ENCODE measurements around the gene GALK1. TPM values are rescaled to one million over a fixed set of nuclear protein-coding genes. Genes with fewer than 3 reads are reported as not detected.

The GALK1 gene
- total and polyA plus RNA-seq, 9 of the 15 experiments (the other 6 are each of a cell fraction or from before 2014, with no cell fraction given) = 0.45 to 51.6 (median 17.4) TPM

GRCh38 chr17:75776386-75777295 is 11.6 kb upstream of the GALK1 start (continued):
- TF ChIP-seq FOXA3 (CRISPR knock-in tag; conservative IDR thresholded peaks at IDR 0.05 in 1 of 2, IDR thresholded peaks at IDR 0.05 in 1 of 2) (no peak), TBL1XR1 (IDR thresholded peaks at IDR 0.05; ENCODE audit: low read length in 2 of 2) (peak in 1 of 2 experiments; percentile 80; a peak in 3 of 4 replicates), GATA2 (CRISPR knock-in tag; IDR thresholded peaks at IDR 0.05) (peak; percentile 74), U2AF2 (optimal IDR thresholded peaks at IDR 0.05; ENCODE audit: low read depth, low read length) (no peak), MTA3 (IDR thresholded peaks at IDR 0.05; ENCODE audit: borderline replicate concordance) (peak; percentile 75; the same call in 1 of the 2 replicates), BCOR (IDR thresholded peaks at IDR 0.05) (no peak), NRF1 (conservative IDR thresholded peaks at IDR 0.05 in 1 of 2, IDR thresholded peaks at IDR 0.05 in 1 of 2) (no peak), FIP1L1 (IDR thresholded peaks at IDR 0.05; ENCODE audit: low read depth, low read length, poor library complexity, severe bottlenecking) (no peak), KDM5B (IDR thresholded peaks at IDR 0.05; ENCODE audit: insufficient replicate concordance, low read depth, low read length) (peak; percentile 53), SNRNP70 (optimal IDR thresholded peaks at IDR 0.05; ENCODE audit: low read depth, low read length) (no peak), ZNF766 (CRISPR knock-in tag; conservative IDR thresholded peaks at IDR 0.05) (no peak), ZNF274 (IDR thresholded peaks at IDR 0.05; ENCODE audit: borderline replicate concordance, low read depth, low read length) (no peak), SNIP1 (IDR thresholded peaks at IDR 0.05; ENCODE audit: low read depth) (no peak), CXXC5 (CRISPR knock-in tag; IDR thresholded peaks at IDR 0.05) (peak; percentile 26; the same call in 1 of the 2 replicates), GMEB1 (CRISPR knock-in tag; IDR thresholded peaks at IDR 0.05) (no peak), HDAC2 (IDR thresholded peaks at IDR 0.05) (no peak)
- TF ChIP-seq, protein P1, sequence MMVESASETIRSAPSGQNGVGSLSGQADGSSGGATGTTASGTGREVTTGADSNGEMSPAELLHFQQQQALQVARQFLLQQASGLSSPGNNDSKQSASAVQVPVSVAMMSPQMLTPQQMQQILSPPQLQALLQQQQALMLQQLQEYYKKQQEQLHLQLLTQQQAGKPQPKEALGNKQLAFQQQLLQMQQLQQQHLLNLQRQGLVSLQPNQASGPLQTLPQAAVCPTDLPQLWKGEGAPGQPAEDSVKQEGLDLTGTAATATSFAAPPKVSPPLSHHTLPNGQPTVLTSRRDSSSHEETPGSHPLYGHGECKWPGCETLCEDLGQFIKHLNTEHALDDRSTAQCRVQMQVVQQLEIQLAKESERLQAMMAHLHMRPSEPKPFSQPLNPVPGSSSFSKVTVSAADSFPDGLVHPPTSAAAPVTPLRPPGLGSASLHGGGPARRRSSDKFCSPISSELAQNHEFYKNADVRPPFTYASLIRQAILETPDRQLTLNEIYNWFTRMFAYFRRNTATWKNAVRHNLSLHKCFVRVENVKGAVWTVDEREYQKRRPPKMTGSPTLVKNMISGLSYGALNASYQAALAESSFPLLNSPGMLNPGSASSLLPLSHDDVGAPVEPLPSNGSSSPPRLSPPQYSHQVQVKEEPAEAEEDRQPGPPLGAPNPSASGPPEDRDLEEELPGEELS (CRISPR knock-in tag; IDR thresholded peaks at IDR 0.05; ENCODE audit: borderline replicate concordance) = no peak
- TF ChIP-seq, protein P2, sequence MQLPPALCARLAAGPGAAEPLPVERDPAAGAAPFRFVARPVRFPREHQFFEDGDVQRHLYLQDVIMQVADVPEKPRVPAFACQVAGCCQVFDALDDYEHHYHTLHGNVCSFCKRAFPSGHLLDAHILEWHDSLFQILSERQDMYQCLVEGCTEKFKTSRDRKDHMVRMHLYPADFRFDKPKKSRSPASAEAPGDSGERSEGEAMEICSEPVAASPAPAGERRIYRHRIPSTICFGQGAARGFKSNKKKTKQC (CRISPR knock-in tag; IDR thresholded peaks at IDR 0.05) = no peak
- TF ChIP-seq, protein P3, sequence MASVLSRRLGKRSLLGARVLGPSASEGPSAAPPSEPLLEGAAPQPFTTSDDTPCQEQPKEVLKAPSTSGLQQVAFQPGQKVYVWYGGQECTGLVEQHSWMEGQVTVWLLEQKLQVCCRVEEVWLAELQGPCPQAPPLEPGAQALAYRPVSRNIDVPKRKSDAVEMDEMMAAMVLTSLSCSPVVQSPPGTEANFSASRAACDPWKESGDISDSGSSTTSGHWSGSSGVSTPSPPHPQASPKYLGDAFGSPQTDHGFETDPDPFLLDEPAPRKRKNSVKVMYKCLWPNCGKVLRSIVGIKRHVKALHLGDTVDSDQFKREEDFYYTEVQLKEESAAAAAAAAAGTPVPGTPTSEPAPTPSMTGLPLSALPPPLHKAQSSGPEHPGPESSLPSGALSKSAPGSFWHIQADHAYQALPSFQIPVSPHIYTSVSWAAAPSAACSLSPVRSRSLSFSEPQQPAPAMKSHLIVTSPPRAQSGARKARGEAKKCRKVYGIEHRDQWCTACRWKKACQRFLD (CRISPR knock-in tag; IDR thresholded peaks at IDR 0.05) = no peak; the same call in 1 of the 2 replicates
- TF ChIP-seq, protein P4, sequence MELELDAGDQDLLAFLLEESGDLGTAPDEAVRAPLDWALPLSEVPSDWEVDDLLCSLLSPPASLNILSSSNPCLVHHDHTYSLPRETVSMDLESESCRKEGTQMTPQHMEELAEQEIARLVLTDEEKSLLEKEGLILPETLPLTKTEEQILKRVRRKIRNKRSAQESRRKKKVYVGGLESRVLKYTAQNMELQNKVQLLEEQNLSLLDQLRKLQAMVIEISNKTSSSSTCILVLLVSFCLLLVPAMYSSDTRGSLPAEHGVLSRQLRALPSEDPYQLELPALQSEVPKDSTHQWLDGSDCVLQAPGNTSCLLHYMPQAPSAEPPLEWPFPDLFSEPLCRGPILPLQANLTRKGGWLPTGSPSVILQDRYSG (tag; conservative IDR thresholded peaks at IDR 0.05; ENCODE audit: low read depth) = no peak

Data from K562 (cell line).